PC-9 (cell line): ENCODE results near the gene EMP1. TPM values are rescaled to one million over a fixed set of nuclear protein-coding genes. Genes with fewer than 3 reads are reported as not detected.

Source experiments
- BruUV-seq: library from RNA; stranded (reverse); fragments of 400-500 nt; replicated peaks from 2 replicates; lab custom pipeline; 2021; lab: Mats Ljungman, UMichigan
- CTCF ChIA-PET: fragments of 300-600 bp; sonication (Branson Sonifier 250); formaldehyde crosslinking; loops from one replicate; lab custom pipeline; 2022; ENCODE audit warnings: antibody characterized with exemption; lab: Charles Lee
- POLR2A ChIA-PET: fragments of 300-600 bp; sonication (Branson Sonifier 250); formaldehyde crosslinking; loops from one replicate; lab custom pipeline; 2022; ENCODE audit warnings: antibody characterized with exemption; ENCODE audit not compliant: unreplicated experiment; lab: Charles Lee
- DNase-seq, 2 experiments: peaks; one replicate each; pipeline versions ENCODE4 v3.0.0 to v3.0.0-alpha.2; 2015 to 2022; ENCODE audit warnings: mixed read lengths in 1 of 2
- H2AFZ ChIP-seq: fragments of 200-600 bp; sonication (generic); 2 replicates; pipeline ENCODE4 v1.8.1; 2017; ENCODE audit warnings: antibody characterized with exemption
- H3F3A ChIP-seq: fragments of 200-600 bp; sonication (generic); 2 replicates; pipeline ENCODE4 v1.8.1; 2017; ENCODE audit warnings: antibody characterized with exemption, mild to moderate bottlenecking, low read depth; ENCODE audit not compliant: insufficient read depth
- H3K27ac ChIP-seq: fragments of 200-600 bp; sonication (generic); 2 replicates; pipeline ENCODE4 v1.6.1; 2016; ENCODE audit warnings: mixed run types
- H3K27me3 ChIP-seq: fragments of 200-600 bp; sonication (generic); 2 replicates; pipeline ENCODE4 v1.6.1; 2016; ENCODE audit warnings: low read depth, mixed run types; ENCODE audit not compliant: insufficient read depth
- H3K36me3 ChIP-seq: fragments of 200-600 bp; sonication (generic); 2 replicates; pipeline ENCODE4 v1.6.1; 2016; ENCODE audit warnings: low read depth, mixed run types
- H3K4me1 ChIP-seq: fragments of 200-600 bp; sonication (generic); replicated peaks from 2 replicates; pipeline ENCODE4 v1.6.1; 2016; ENCODE audit warnings: mixed run types; ENCODE audit not compliant: insufficient read depth
- H3K4me2 ChIP-seq: fragments of 200-600 bp; sonication (generic); 2 replicates; pipeline ENCODE4 v1.6.1; 2017; ENCODE audit warnings: mixed run types
- H3K4me3 ChIP-seq: fragments of 200-600 bp; sonication (generic); 2 replicates; pipeline ENCODE4 v1.6.1; 2016; ENCODE audit warnings: mixed run types
- H3K79me2 ChIP-seq: fragments of 200-600 bp; sonication (generic); 2 replicates; pipeline ENCODE4 v1.6.1; 2017; ENCODE audit warnings: low read depth, mixed run types
- H3K9me2 ChIP-seq: fragments of 200-600 bp; sonication (generic); 2 replicates; pipeline ENCODE4 v1.8.1; 2017; ENCODE audit warnings: mild to moderate bottlenecking; ENCODE audit not compliant: insufficient read depth
- H3K9me3 ChIP-seq: fragments of 200-600 bp; sonication (generic); 2 replicates; pipeline ENCODE4 v1.8.1; 2016; ENCODE audit warnings: low read depth; ENCODE audit not compliant: insufficient read depth
- H4K20me1 ChIP-seq: fragments of 200-600 bp; sonication (generic); 2 replicates; pipeline ENCODE4 v1.8.1; 2017; ENCODE audit not compliant: insufficient read depth
- CTCF ChIP-seq: fragments of 200-600 bp; sonication (generic); conservative IDR thresholded peaks from 2 replicates; pipeline ENCODE4 v1.6.1; 2017; ENCODE audit warnings: mixed run types, antibody characterized with exemption, mild to moderate bottlenecking, moderate library complexity
- EZH2 ChIP-seq: fragments of 200-600 bp; sonication (generic); IDR thresholded peaks from 2 replicates; pipeline ENCODE4 v1.8.0; 2017; ENCODE audit warnings: antibody characterized with exemption, low read depth
- intact Hi-C: fragments of 100-400 bp; cut with micrococcal nuclease; formaldehyde crosslinking; loops from one replicate; pipeline ENCODE4 v1.10.0; 2022; ENCODE audit not compliant: unreplicated experiment
- total RNA-seq: library from RNA; stranded (reverse); gene quantifications from 2 replicates; pipeline ENCODE4 v1.2.3, GENCODE V29; 2021

EMP1 gene
- total RNA-seq, 1 experiment from 2014 or later: 909 TPM

- no peaks in the 10 kb centered on the region for H3K27me3 ChIP-seq
- H3K4me3 ChIP-seq: no peak overlapping the region
- no TSS peak for BruUV-seq
- 0 out of 2 replicates have a peak overlapping the region, but pooled peaks have one; percentile 86 for H3K4me2 ChIP-seq
- H3K27ac ChIP-seq: peak overlapping the region; percentile 95
- TF ChIP-seq CTCF (no peak), EZH2 (no peak)
- no peaks in the 10 kb centered on the region for H3K79me2 ChIP-seq
- H4K20me1 ChIP-seq: no peaks in the 10 kb centered on the region
- peaks cover 95% of the 10 kb centered on the region for H3K4me1 ChIP-seq
- no peak overlapping the region for H2AFZ ChIP-seq
- ChIA-PET POLR2A (interaction anchor here (0.7 to 0.9 kb wide), 2 partner anchors 19 to 35 kb away, joined by 3 to 13 read pairs; partner anchors contain the start of gene EMP1), CTCF (interaction anchor here (0.6 kb wide), 1 partner anchor 16 kb away, joined by 3 read pairs; no protein-coding TSS in a partner anchor)
- no peaks in the 10 kb centered on the region for H3K9me3 ChIP-seq
- H3K9me2 ChIP-seq: no peaks in the 10 kb centered on the region
- H3F3A ChIP-seq: peaks cover 68% of the 10 kb centered on the region
- H3K36me3 ChIP-seq: no peaks in the 10 kb centered on the region
- intact Hi-C loops: loop anchor here (10.0 kb wide), 1 partner anchor 453 kb away; no protein-coding TSS in a partner anchor
- no peak for DNase-seq
These were observed 19.2 kb upstream of the EMP1 start for GRCh38 chr12:13177373-13177772.

GRCh38 chr12:13177906-13178305 is 18.6 kb upstream of the EMP1 start:
- Histone ChIP-seq H3F3A (peaks cover 63% of the 10 kb centered on the region), H3K4me2 (peak overlapping the region; percentile 86), H3K27me3 (no peaks in the 10 kb centered on the region), H2AFZ (no peak overlapping the region), H3K9me3 (no peaks in the 10 kb centered on the region), H3K4me1 (peaks cover 91% of the 10 kb centered on the region), H3K27ac (peak overlapping the region; percentile 95), H3K36me3 (no peaks in the 10 kb centered on the region), H4K20me1 (no peaks in the 10 kb centered on the region), H3K79me2 (no peaks in the 10 kb centered on the region), H3K4me3 (no peak overlapping the region), H3K9me2 (no peaks in the 10 kb centered on the region)
- no peak for DNase-seq
- intact Hi-C loops: loop anchor here (10.0 kb wide), 1 partner anchor 453 kb away; no protein-coding TSS in a partner anchor
- BruUV-seq: no TSS peak
- ChIA-PET CTCF (no interaction called here), POLR2A (interaction anchor here (0.5 to 2.4 kb wide), 4 partner anchors 11 to 496 kb away, joined by 3 to 138 read pairs (median 6); partner anchors contain the start of gene EMP1)
- TF ChIP-seq EZH2: no peak

GRCh38 chr12:13178568-13179210 is 17.8 kb upstream of the EMP1 start:
- peak overlapping the region; percentile 39; the same call in 1 of the 2 replicates for H3K4me3 ChIP-seq
- CTCF ChIA-PET: interaction anchor here (0.6 to 1.2 kb wide), 8 partner anchors 18 to 201 kb away, joined by 3 to 12 read pairs (median 8); partner anchors contain the start of gene EMP1
- intact Hi-C loops: loop anchor here (1.0 to 10.0 kb wide), 4 partner anchors 18 to 454 kb away; partner anchors contain the start of gene EMP1

More at GRCh38 chr12:13178568-13179210, 17.8 kb upstream of the EMP1 start:
- no peak for DNase-seq
- Histone ChIP-seq H3K36me3 (no peaks in the 10 kb centered on the region), H3K27ac (peak overlapping the region; percentile 95), H3K9me3 (no peaks in the 10 kb centered on the region), H3K9me2 (no peaks in the 10 kb centered on the region), H2AFZ (no peak overlapping the region), H4K20me1 (no peaks in the 10 kb centered on the region), H3F3A (peaks cover 56% of the 10 kb centered on the region), H3K4me1 (peaks cover 91% of the 10 kb centered on the region), H3K4me2 (peak overlapping the region; percentile 86), H3K27me3 (no peaks in the 10 kb centered on the region), H3K79me2 (no peaks in the 10 kb centered on the region)
- TF ChIP-seq EZH2: no peak
- POLR2A ChIA-PET: interaction anchor here (0.6 to 2.4 kb wide), 9 partner anchors 12 to 79 kb away, joined by 4 to 138 read pairs (median 8); partner anchors contain the start of gene EMP1
- BruUV-seq: no TSS peak
